ENCODE results near the gene NEK5. TPM values are rescaled to one million over a fixed set of nuclear protein-coding genes. Genes with fewer than 3 reads are reported as not detected.
"Not testable (repeated sequence)": the region's sequence is repeated elsewhere in the genome, so short reads cannot be mapped to it uniquely, and the experiment has no call there.

NEK5 gene
- total RNA-seq (10 to 100 TPM in 1 of 7 donors, 1 to 10 TPM in 1, under 1 TPM in 4, not detected in 1; 0.18 to 12.4 (median 0.58) TPM), polyA plus RNA-seq (under 1 TPM; 0.13 TPM)
- long read RNA-seq, donor 1, partial matches to known transcripts, result 0 of 4 reads
- long read RNA-seq, donor 1, other reads (novel, unspliced or antisense), result 4 of 4 reads
- long read RNA-seq, donor 2, result 0 reads
- long read RNA-seq, donor 3, partial matches to known transcripts, result 0 of 1 reads
- long read RNA-seq, donor 3, other reads (novel, unspliced or antisense), result 1 of 1 reads

- H3K36me3 ChIP-seq, result no peaks in the 10 kb centered on the region
- peak within 1 kb of the TSS; percentile 61 for H3K4me3 ChIP-seq
- no peaks in the 10 kb centered on the region for H3K27me3 ChIP-seq
- no peak within 1 kb of the TSS for H3K27ac ChIP-seq
- peak; percentile 43 to 76 (median 53) for DNase-seq
- H3K4me1 ChIP-seq (ENCODE audit: insufficient read depth), result no peaks in the 10 kb centered on the region
- intact Hi-C loops (cut with DNase I), result loop anchor here in 3 of 4 donors (10.0 kb wide), 2 partner anchors 124 to 314 kb away; no protein-coding TSS in a partner anchor
- no peaks in the 10 kb centered on the region for H3K9me3 ChIP-seq
- 7 to 18% (median 12%) methylated on average over 27 to 71 of the region's 71 CpGs for WGBS, 3 donors
- peak; percentile 26 to 52 (median 46) for TF ChIP-seq CTCF (IDR thresholded peaks at IDR 0.05)
- no peak for TF ChIP-seq EP300 (IDR thresholded peaks at IDR 0.05)
Measured at GRCh38 chr13:52128714-52129700, at the start of gene NEK5. Gene NEK5, minus strand, starts transcription at chr13:52129073. Its CDS starts 1,591 bp downstream, at chr13:52127482.

- Histone ChIP-seq H3K27me3 (no peaks in the 10 kb centered on the region), H3K4me1 (ENCODE audit: insufficient read depth) (no peaks in the 10 kb centered on the region), H3K9me3 (no peaks in the 10 kb centered on the region), H3K27ac (no peak overlapping the region), H3K36me3 (no peaks in the 10 kb centered on the region), H3K4me3 (no peak overlapping the region)
- DNase-seq, result no peak
- intact Hi-C loops (cut with DNase I), result no loop called here
- WGBS, 3 donors, result 68 to 83% (median 68%) methylated on average over 2 of the region's 2 CpGs
- TF ChIP-seq EP300 (IDR thresholded peaks at IDR 0.05) (no peak), CTCF (IDR thresholded peaks at IDR 0.05) (no peak), POLR2A (IDR thresholded peaks at IDR 0.05) (no peak)
Measured at GRCh38 chr13:52177276-52177675, 48.4 kb upstream of the NEK5 start.

GRCh38 chr13:52173970-52174369, 45.1 kb upstream of the NEK5 start:
- 83 to 87% (median 87%) methylated on average over 6 of the region's 6 CpGs for WGBS, 3 donors
- DNase-seq; H3K4me3 ChIP-seq; H3K4me1 ChIP-seq (ENCODE audit: insufficient read depth); intact Hi-C loops (cut with DNase I); H3K27ac ChIP-seq; H3K27me3 ChIP-seq; H3K9me3 ChIP-seq; H3K36me3 ChIP-seq: not testable (repeated sequence)

GRCh38 chr13:52173373-52173772, 44.5 kb upstream of the NEK5 start:
- Histone ChIP-seq H3K4me3 (no peak overlapping the region), H3K27me3 (no peaks in the 10 kb centered on the region), H3K27ac (no peak overlapping the region), H3K9me3 (no peaks in the 10 kb centered on the region), H3K4me1 (ENCODE audit: insufficient read depth) (no peaks in the 10 kb centered on the region), H3K36me3 (no peaks in the 10 kb centered on the region)
- TF ChIP-seq CTCF (IDR thresholded peaks at IDR 0.05), result no peak
- no peak for TF ChIP-seq EP300 (IDR thresholded peaks at IDR 0.05)
- TF ChIP-seq POLR2A (IDR thresholded peaks at IDR 0.05), result no peak
- no peak for DNase-seq
- 89 to 91% (median 91%) methylated on average over 3 of the region's 3 CpGs for WGBS, 3 donors
- intact Hi-C loops (cut with DNase I), result no loop called here

- H3K27ac ChIP-seq; H3K4me3 ChIP-seq; H3K36me3 ChIP-seq; DNase-seq; H3K4me1 ChIP-seq (ENCODE audit: insufficient read depth); H3K27me3 ChIP-seq; H3K9me3 ChIP-seq; intact Hi-C loops (cut with DNase I): not testable (repeated sequence)
- WGBS, 3 donors, result 90 to 93% (median 90%) methylated on average over 1 of the region's 1 CpG
Measured at GRCh38 chr13:52171686-52172085, 42.8 kb upstream of the NEK5 start.

- intact Hi-C loops (cut with DNase I); DNase-seq; H3K27me3 ChIP-seq; H3K27ac ChIP-seq; H3K4me3 ChIP-seq; H3K36me3 ChIP-seq; H3K9me3 ChIP-seq; H3K4me1 ChIP-seq (ENCODE audit: insufficient read depth): not testable (repeated sequence)
- 90 to 100% (median 95%) methylated on average over 1 of the region's 1 CpG for WGBS, 3 donors
Measured at GRCh38 chr13:52170828-52171391, 42.0 kb upstream of the NEK5 start.
